GM12878 (cell line): ENCODE measurements around the gene UNC13B. TPM values are rescaled to one million over a fixed set of nuclear protein-coding genes. Genes with fewer than 3 reads are reported as not detected.

Experiments used
- ATAC-seq: fragments of 200-7000 bp; cut with Tn5 transposase; 3 replicates; pipeline ENCODE4 v1.9.1; 2020; ENCODE audit warnings: mild to moderate bottlenecking, moderate library complexity
- BruUV-seq: library from RNA; stranded (reverse); fragments of 400-500 nt; replicated peaks from 2 replicates; lab custom pipeline; 2021; lab: Mats Ljungman, UMichigan
- CTCF ChIA-PET: fragments of 300-600 bp; sonication (Branson Sonifier 250); formaldehyde crosslinking; extraction: SDS; loops from one replicate; lab custom pipeline; 2021; ENCODE audit warnings: inconsistent platforms; lab: Yijun Ruan, JAX
- POLR2A ChIA-PET: fragments of 350-600 bp; formaldehyde crosslinking; extraction: SDS; loops from one replicate; lab custom pipeline; 2021; ENCODE audit warnings: inconsistent platforms; lab: Charles Lee
- RAD21 ChIA-PET: fragments of 300-600 bp; sonication (Branson Sonifier 250); formaldehyde crosslinking; loops from one replicate; lab custom pipeline; 2023; ENCODE audit warnings: antibody characterized with exemption; ENCODE audit not compliant: unreplicated experiment; lab: Charles Lee
- SMC1A ChIA-PET: fragments of 300-600 bp; sonication (Branson Sonifier 250); formaldehyde crosslinking; loops from one replicate; lab custom pipeline; 2023; ENCODE audit not compliant: unreplicated experiment, uncharacterized antibody; lab: Charles Lee
- DNase-seq: peaks from one replicate; pipeline ENCODE4 v3.0.0-alpha.2; 2011; ENCODE audit warnings: low read depth, low spot score
- FAIRE-seq: peaks from 3 replicates; lab custom pipeline; 2011; peaks lifted over from hg19 to GRCh38; lab: Jason Lieb, UNC
- H2AFZ ChIP-seq: 2 replicates; pipeline ENCODE4 v1.6.0; 2011; ENCODE audit warnings: low read depth, low read length, control low read depth; ENCODE audit not compliant: control insufficient read depth
- H3K27ac ChIP-seq: 2 replicates; pipeline ENCODE4 v1.5.1; 2011; ENCODE audit warnings: control low read depth; ENCODE audit not compliant: control insufficient read depth, insufficient read depth
- H3K27me3 ChIP-seq, 2 experiments: replicated peaks in 1 of 2; 2 replicates each; pipeline versions ENCODE4 v1.6.0 to v1.6.1; 2011; ENCODE audit warnings: low read length in 1 of 2; ENCODE audit not compliant: control insufficient read depth in 2 of 2, insufficient read depth in 2 of 2
- H3K36me3 ChIP-seq, 2 experiments: 2 replicates each; pipeline ENCODE4 v1.5.1; 2011; ENCODE audit warnings: low read length in 1 of 2; ENCODE audit not compliant: control insufficient read depth in 2 of 2, insufficient read depth in 2 of 2
- H3K4me1 ChIP-seq: 2 replicates; pipeline ENCODE4 v1.6.1; 2011; ENCODE audit warnings: mild to moderate bottlenecking, low read length, moderate library complexity, mixed read lengths; ENCODE audit not compliant: control insufficient read depth, insufficient read depth
- H3K4me2 ChIP-seq: 2 replicates; pipeline ENCODE4 v1.6.0; 2011; ENCODE audit warnings: control low read depth; ENCODE audit not compliant: control insufficient read depth, insufficient read depth
- H3K4me3 ChIP-seq: fragments of 200-600 bp; sonication (generic); 2 replicates; pipeline ENCODE4 v1.5.1; 2016
- H3K79me2 ChIP-seq: 2 replicates; pipeline ENCODE4 v1.6.0; 2011; ENCODE audit warnings: low read length; ENCODE audit not compliant: control insufficient read depth, insufficient read depth
- H3K9ac ChIP-seq: 2 replicates; pipeline ENCODE4 v1.8.0; 2011; ENCODE audit warnings: low read length, control low read depth, mixed read lengths; ENCODE audit not compliant: control insufficient read depth, insufficient read depth
- H3K9me3 ChIP-seq: replicated peaks from 3 replicates; pipeline ENCODE4 v1.5.1; 2011; ENCODE audit warnings: mild to moderate bottlenecking, low read length; ENCODE audit not compliant: control insufficient read depth, insufficient read depth
- H4K20me1 ChIP-seq: 2 replicates; pipeline ENCODE4 v1.6.0; 2011; ENCODE audit not compliant: control insufficient read depth, insufficient read depth
- ATF7 ChIP-seq: fragments of 450-650 bp; IDR thresholded peaks from 2 replicates; pipeline ENCODE4 v1.6.1; 2016; ENCODE audit warnings: low read depth, mild to moderate bottlenecking
- CTCF ChIP-seq, 3 experiments: IDR thresholded peaks in 2 of 3; conservative IDR thresholded peaks in 1 of 3; 2 replicates each; pipeline ENCODE4 v1.5.1; 2011; ENCODE audit warnings: low read depth in 3 of 3, low read length in 3 of 3, mild to moderate bottlenecking in 3 of 3, control low read depth in 2 of 3, moderate library complexity in 2 of 3, inconsistent platforms in 1 of 3, mixed read lengths in 1 of 3; ENCODE audit not compliant: control insufficient read depth in 2 of 3, insufficient read depth in 1 of 3; ENCODE audit errors: extremely low read depth in 1 of 3
- HDGF ChIP-seq: fragments of 450-650 bp; IDR thresholded peaks from 2 replicates; pipeline ENCODE4 v1.6.1; 2016; ENCODE audit warnings: antibody characterized with exemption
- KDM1A ChIP-seq: fragments of 200-600 bp; sonication (generic); IDR thresholded peaks from 2 replicates; pipeline ENCODE4 v1.6.1; 2016; ENCODE audit warnings: borderline replicate concordance
- MTA3 ChIP-seq: IDR thresholded peaks from 2 replicates; pipeline ENCODE4 v1.6.1; 2012; ENCODE audit warnings: low read length, inconsistent platforms, borderline replicate concordance
- POU2F2 ChIP-seq: IDR thresholded peaks from 3 replicates; pipeline ENCODE4 v1.6.1; 2011; ENCODE audit warnings: low read depth, mild to moderate bottlenecking, low read length, borderline replicate concordance
- SREBF1 ChIP-seq: IDR thresholded peaks from 2 replicates; pipeline ENCODE4 v1.6.1; 2012; ENCODE audit warnings: mild to moderate bottlenecking, low read length
- SUPT20H ChIP-seq: IDR thresholded peaks from 2 replicates; pipeline ENCODE4 v1.6.1; 2011; ENCODE audit warnings: low read depth, mild to moderate bottlenecking, low read length, moderate library complexity, borderline replicate concordance; ENCODE audit not compliant: control insufficient read depth
- ZBTB40 ChIP-seq: fragments of 450-650 bp; IDR thresholded peaks from 2 replicates; pipeline ENCODE4 v1.6.1; 2016; ENCODE audit warnings: mild to moderate bottlenecking, moderate library complexity, borderline replicate concordance
- in situ Hi-C: fragments of 300-500 bp; cut with MboI; formaldehyde crosslinking; loops from 9 replicates; pipeline ENCODE4 v1.14.3; 2018; ENCODE audit warnings: mixed read lengths
- intact Hi-C: fragments of 100-400 bp; cut with micrococcal nuclease; formaldehyde crosslinking; loops from one replicate; pipeline ENCODE4 v1.14.2; 2022; ENCODE audit not compliant: unreplicated experiment
- polyA plus RNA-seq, 11 experiments: library from polyadenylated mRNA; depleted of rRNA in 4 of 11; unstranded in 6 of 11; stranded (reverse) in 5 of 11; fragments of >200 nt; fragmentation: Nextera tagmentation in 4 of 11; fragmentation: Illumina TruSeq in 1 of 11; extraction: Ambion mirVana in 4 of 11; extraction: Trizol in 1 of 11; gene quantifications; 1 replicate in 1 of 11; 2 replicates in 10 of 11; pipeline versions ENCODE4 v1.2.1 to v1.2.3, GENCODE V29; 2011 to 2016; ENCODE audit warnings: inconsistent platforms in 2 of 11, missing spikeins in 2 of 11, low read depth in 1 of 11
- total RNA-seq, 4 experiments: library from RNA; depleted of rRNA in 3 of 4; stranded (reverse); fragments of >200 nt in 3 of 4; fragmentation: Illumina TruSeq in 1 of 4; extraction: Trizol in 1 of 4; gene quantifications; 2 replicates each; pipeline versions ENCODE4 v1.2.1 to v1.2.3, GENCODE V29; 2013 to 2021

UNC13B gene
- total and polyA plus RNA-seq, 10 of the 15 experiments (the other 5 are each of a cell fraction or from before 2014, with no cell fraction given): under 0.01 to 0.42 (median 0.06) TPM; not detected in 4

GRCh38 chr9:35254237-35254636, 92.4 kb downstream of the UNC13B start:
- Histone ChIP-seq H3K9ac (no peak overlapping the region), H4K20me1 (no peaks in the 10 kb centered on the region), H3K9me3 (no peaks in the 10 kb centered on the region), H3K36me3 (no peaks in the 10 kb centered on the region), H3K4me3 (no peak overlapping the region), H3K79me2 (no peaks in the 10 kb centered on the region), H3K27ac (no peak overlapping the region), H3K4me1 (no peaks in the 10 kb centered on the region), H3K4me2 (no peak overlapping the region), H3K27me3 (no peaks in the 10 kb centered on the region), H2AFZ (no peak overlapping the region)
- BruUV-seq: no TSS peak
- RAD21 ChIA-PET: no interaction called here
- POLR2A ChIA-PET: no interaction called here
- TF ChIP-seq POU2F2 (no peak), KDM1A (no peak), MTA3 (no peak), SREBF1 (no peak), SUPT20H (no peak), ATF7 (no peak), HDGF (no peak), CTCF (IDR thresholded peaks at IDR 0.05 in 2 of 3, conservative IDR thresholded peaks at IDR 0.05 in 1 of 3; ENCODE audit: control insufficient read depth in 2 of 3, extremely low read depth in 1 of 3, insufficient read depth in 1 of 3, low read depth in 3 of 3, low read length in 3 of 3) (no peak), ZBTB40 (no peak)
- DNase-seq (no peak), ATAC-seq (no peak), FAIRE-seq (no peak)
- CTCF ChIA-PET: no interaction called here
- intact Hi-C loops: no loop called here
- in situ Hi-C loops: no loop called here
- SMC1A ChIA-PET: no interaction called here
